ENCODE results near the gene SNAI3.
A peak's percentile ranks its signal among the peaks of the same experiment; 100 is the strongest.

Gene SNAI3

DNA sequence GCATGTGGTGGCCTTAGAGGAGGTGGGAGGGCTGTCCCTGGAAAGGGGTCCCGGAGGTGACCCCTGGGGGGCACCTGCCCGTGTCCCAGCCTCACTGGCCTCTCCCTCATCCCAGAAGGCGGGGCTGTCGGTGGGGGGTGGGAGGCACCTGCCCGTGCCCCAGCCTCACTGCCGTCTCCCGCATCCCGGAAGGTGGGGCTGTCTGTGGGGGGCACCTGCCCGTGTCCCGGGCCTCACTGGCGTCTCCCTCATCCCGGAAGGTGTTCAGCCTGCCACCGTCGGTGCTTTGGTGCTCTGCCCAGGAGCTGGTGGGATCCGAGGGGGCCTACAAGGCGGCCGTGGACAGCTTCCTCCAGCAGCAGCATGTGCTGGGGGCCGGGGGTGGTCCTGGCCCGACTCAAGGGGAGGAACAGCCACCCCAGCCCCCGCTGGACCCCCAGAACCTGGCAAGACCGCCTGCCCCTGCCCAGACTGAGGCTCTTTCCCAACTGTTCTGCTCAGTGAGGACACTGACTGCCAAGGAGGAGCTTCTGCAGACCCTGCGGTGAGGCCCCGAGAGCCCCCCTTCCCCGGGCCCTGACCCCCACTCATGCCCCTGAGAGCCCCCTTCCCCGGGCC, 26.2 kb upstream of the SNAI3 start:
- Histone ChIP-seq H3K36me3 (ENCODE audit: control insufficient read depth, insufficient read depth, low read length) (peaks cover 40% of the 10 kb centered on the region), H3K27me3 (ENCODE audit: control insufficient read depth, insufficient read depth, low read length) (no peaks in the 10 kb centered on the region), H3K27ac (ENCODE audit: low read depth, low read length) (no peak overlapping the region), H3K4me3 (ENCODE audit: low read depth, low read length) (no peak overlapping the region), H3K4me1 (ENCODE audit: control insufficient read depth, insufficient read depth, low read length) (no peaks in the 10 kb centered on the region), H3K9me3 (ENCODE audit: control insufficient read depth, insufficient read depth, low read length) (no peaks in the 10 kb centered on the region), H3K9ac (ENCODE audit: low read depth, low read length) (no peak overlapping the region)

DNA sequence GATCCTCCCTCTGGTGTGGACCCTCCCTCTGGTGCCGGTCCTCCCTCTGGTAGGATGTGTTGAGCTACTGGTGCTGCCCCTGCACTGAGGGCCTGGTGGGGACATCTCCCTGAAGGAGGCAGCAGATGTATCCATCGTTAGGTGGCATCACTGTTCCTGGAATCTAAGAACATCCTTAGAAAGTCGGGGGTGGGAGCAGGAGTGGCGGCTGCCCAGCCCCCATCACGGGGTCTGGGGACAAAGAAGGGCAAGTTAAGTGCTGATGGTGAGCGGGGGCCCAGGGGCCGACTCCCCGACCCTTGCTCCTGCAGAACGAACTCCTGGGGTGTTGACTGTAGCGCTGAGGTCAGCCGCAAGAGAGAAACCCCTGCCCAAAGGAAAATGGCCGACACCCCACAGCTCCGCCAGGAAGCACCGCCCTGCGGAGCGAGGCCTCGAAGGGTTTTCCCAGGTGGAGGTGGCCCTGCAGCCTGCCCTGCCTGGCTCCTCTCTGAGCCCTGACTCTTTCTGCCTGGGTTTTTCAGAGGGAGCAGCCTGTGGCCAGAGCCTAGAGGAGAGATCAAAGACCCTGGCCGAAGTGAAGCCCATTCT, 25.5 kb upstream of the SNAI3 start:
- Histone ChIP-seq H3K4me3 (ENCODE audit: low read depth, low read length) (no peak overlapping the region), H3K9me3 (ENCODE audit: control insufficient read depth, insufficient read depth, low read length) (no peaks in the 10 kb centered on the region), H3K27me3 (ENCODE audit: control insufficient read depth, insufficient read depth, low read length) (no peaks in the 10 kb centered on the region), H3K9ac (ENCODE audit: low read depth, low read length) (no peak overlapping the region), H3K27ac (ENCODE audit: low read depth, low read length) (no peak overlapping the region), H3K36me3 (ENCODE audit: control insufficient read depth, insufficient read depth, low read length) (peaks cover 33% of the 10 kb centered on the region), H3K4me1 (ENCODE audit: control insufficient read depth, insufficient read depth, low read length) (no peaks in the 10 kb centered on the region)

DNA sequence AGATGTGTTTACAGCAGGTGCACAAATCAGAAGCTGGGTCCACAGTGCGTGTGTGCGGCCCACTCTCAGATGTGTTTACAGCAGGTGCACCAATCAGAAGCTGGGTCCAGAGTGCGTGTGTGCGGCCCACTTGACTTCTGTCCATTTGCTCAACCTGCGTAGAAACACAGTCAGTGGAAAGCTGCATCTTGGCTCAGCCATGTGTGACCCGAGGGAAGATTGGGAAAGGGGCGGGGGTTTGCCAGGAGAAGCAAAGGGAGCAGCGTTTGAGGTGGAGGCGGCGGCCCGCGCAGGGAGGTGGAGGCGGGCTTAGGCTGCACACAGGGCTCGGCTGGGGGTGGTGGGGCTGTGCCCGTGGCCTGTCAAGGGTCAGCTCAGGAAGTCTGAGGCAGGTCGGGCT, 24.2 kb upstream of the SNAI3 start:
- Histone ChIP-seq H3K9ac (ENCODE audit: low read depth, low read length) (no peak overlapping the region), H3K36me3 (ENCODE audit: control insufficient read depth, insufficient read depth, low read length) (peaks cover 20% of the 10 kb centered on the region), H3K27ac (ENCODE audit: low read depth, low read length) (no peak overlapping the region), H3K27me3 (ENCODE audit: control insufficient read depth, insufficient read depth, low read length) (no peaks in the 10 kb centered on the region), H3K4me1 (ENCODE audit: control insufficient read depth, insufficient read depth, low read length) (no peaks in the 10 kb centered on the region), H3K4me3 (ENCODE audit: low read depth, low read length) (no peak overlapping the region), H3K9me3 (ENCODE audit: control insufficient read depth, insufficient read depth, low read length) (no peaks in the 10 kb centered on the region)

DNA sequence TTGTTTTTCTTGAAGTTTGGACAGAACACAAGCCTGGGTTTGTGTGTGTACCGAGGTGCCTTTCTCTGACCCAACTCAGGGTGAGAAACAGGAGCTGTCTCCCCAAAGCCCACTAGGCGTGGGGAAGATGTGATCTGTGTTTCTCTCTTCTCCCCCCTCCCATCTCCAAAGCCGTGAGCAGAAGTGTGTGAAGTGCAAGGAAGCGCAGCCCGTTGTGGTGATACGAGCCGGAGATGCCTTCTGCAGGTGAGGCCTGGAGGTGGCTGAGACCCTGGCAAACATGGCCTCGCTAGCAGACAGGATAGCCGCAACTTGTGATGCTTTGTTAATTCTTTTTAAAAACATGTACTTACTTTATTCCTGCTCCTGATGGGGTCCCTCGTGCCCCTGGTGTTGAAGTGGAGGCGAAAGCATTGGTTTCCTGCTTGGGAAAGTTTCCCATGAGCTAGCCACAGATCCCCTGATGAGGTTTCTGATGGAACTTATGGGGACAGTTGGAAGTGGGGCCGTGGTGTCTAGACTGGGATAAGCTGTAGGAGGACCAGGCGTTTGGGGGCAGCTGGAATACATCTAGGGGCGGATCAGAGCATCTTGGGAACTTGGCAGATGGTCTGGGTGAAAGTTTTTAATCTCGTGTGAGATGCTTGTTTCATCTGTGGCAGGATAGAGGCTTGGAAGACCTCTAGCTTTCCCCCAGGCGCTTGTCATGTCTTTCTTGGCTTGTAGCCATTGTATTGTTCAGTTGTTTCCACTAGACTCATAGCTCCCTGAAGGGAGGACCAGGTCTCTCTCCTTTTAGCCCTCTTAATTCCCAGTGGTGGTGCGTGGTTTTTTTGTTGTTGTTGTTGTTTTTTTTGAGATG, 20.9 kb upstream of the SNAI3 start:
- Histone ChIP-seq H3K27me3 (ENCODE audit: control insufficient read depth, insufficient read depth, low read length) (no peaks in the 10 kb centered on the region), H3K9me3 (ENCODE audit: control insufficient read depth, insufficient read depth, low read length) (no peaks in the 10 kb centered on the region), H3K36me3 (ENCODE audit: control insufficient read depth, insufficient read depth, low read length) (0 out of 2 replicates have a peak, but pooled peaks cover 6% of the 10 kb centered on the region), H3K4me3 (ENCODE audit: low read depth, low read length) (peak overlapping the region; percentile 93), H3K9ac (ENCODE audit: low read depth, low read length) (no peak overlapping the region; the same call in 1 of the 2 replicates), H3K4me1 (ENCODE audit: control insufficient read depth, insufficient read depth, low read length) (peaks cover 6% of the 10 kb centered on the region; the same call in 1 of the 2 replicates), H3K27ac (ENCODE audit: low read depth, low read length) (no peak overlapping the region)

DNA sequence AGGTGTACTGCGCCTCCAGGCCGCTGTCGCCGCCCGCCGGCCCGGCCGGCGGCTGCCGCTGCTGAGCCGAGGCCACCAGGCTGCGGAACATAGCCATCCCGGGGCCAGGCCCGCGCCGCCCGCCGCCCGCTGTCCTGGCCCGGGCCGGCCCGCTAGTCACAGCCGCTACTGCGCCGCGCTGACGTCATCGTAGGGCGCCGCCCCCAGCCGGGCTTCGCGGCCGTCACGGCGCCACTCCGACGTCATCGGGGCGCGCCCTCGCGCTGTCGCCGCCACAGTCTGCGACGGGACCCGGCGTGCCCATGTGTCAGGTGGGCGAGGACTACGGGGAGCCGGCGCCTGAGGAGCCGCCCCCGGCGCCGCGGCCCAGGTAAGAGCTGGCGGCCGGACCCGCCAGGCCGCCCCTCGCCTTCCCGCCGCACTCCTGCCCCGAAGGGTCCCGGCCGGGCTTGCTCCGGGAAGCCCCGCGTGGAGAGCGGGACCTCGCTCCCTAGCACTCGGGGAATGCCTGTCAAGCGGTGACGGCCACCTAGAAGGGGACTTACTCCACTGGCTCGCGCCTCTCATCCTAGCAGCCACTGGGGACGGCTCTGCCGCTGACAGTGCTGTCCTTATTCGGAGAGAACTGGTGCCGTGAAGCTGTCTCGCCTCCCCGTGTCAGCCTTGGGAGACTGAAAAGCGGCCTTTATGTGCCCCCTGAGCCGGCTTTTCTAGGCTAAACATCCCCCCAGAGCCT, 20.1 kb upstream of the SNAI3 start, which contains the start of the genes CTU2 and RNF166:
CTU2 (plus strand) TSS at position 275 of the 736 bp plus-strand sequence; CDS start at position 303, 28 bp downstream.
RNF166 (minus strand) TSS at position 180 of the 736 bp plus-strand sequence; CDS start at position 97, 83 bp downstream.
- Histone ChIP-seq H3K36me3 (ENCODE audit: control insufficient read depth, insufficient read depth, low read length) (0 out of 2 replicates have a peak, but pooled peaks cover 6% of the 10 kb centered on the region), H3K4me1 (ENCODE audit: control insufficient read depth, insufficient read depth, low read length) (peaks cover 6% of the 10 kb centered on the region; the same call in 1 of the 2 replicates), H3K27ac (ENCODE audit: low read depth, low read length) (peak within 1 kb of the TSS; percentile 13), H3K27me3 (ENCODE audit: control insufficient read depth, insufficient read depth, low read length) (no peaks in the 10 kb centered on the region), H3K9me3 (ENCODE audit: control insufficient read depth, insufficient read depth, low read length) (no peaks in the 10 kb centered on the region), H3K4me3 (ENCODE audit: low read depth, low read length) (peak within 1 kb of the TSS; percentile 93), H3K9ac (ENCODE audit: low read depth, low read length) (peak within 1 kb of the TSS; percentile 65)

DNA sequence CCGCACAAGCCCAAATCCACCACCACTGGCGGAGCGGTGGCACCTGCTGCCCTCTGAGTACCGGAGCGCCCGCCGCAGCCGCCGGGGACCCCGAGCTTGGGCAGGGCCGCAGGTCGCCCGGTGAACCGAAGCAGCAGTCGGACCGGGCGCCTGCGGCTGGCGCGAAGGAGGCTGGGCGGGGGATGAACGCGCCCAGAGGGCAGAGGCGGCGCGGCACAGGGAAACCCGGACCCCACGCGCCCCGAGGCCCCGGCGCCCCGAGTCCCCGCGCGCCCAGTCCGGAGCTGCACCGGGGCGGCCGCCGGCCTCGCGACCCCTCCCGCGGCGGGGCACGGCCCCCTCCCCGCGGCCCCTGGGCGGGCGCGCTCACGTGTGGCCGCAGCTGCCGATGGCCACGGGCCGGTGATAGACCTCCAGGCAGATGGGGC, 19.5 kb upstream of the SNAI3 start:
- H3K4me3 ChIP-seq (ENCODE audit: low read depth, low read length) = peak overlapping the region; percentile 93
- peaks cover 6% of the 10 kb centered on the region; the same call in 1 of the 2 replicates for H3K4me1 ChIP-seq (ENCODE audit: control insufficient read depth, insufficient read depth, low read length)
- H3K9me3 ChIP-seq (ENCODE audit: control insufficient read depth, insufficient read depth, low read length) = no peaks in the 10 kb centered on the region
- H3K27me3 ChIP-seq (ENCODE audit: control insufficient read depth, insufficient read depth, low read length) = no peaks in the 10 kb centered on the region
- H3K27ac ChIP-seq (ENCODE audit: low read depth, low read length) = no peak overlapping the region
- 0 out of 2 replicates have a peak, but pooled peaks cover 6% of the 10 kb centered on the region for H3K36me3 ChIP-seq (ENCODE audit: control insufficient read depth, insufficient read depth, low read length)
- H3K9ac ChIP-seq (ENCODE audit: low read depth, low read length) = peak overlapping the region; percentile 65

DNA sequence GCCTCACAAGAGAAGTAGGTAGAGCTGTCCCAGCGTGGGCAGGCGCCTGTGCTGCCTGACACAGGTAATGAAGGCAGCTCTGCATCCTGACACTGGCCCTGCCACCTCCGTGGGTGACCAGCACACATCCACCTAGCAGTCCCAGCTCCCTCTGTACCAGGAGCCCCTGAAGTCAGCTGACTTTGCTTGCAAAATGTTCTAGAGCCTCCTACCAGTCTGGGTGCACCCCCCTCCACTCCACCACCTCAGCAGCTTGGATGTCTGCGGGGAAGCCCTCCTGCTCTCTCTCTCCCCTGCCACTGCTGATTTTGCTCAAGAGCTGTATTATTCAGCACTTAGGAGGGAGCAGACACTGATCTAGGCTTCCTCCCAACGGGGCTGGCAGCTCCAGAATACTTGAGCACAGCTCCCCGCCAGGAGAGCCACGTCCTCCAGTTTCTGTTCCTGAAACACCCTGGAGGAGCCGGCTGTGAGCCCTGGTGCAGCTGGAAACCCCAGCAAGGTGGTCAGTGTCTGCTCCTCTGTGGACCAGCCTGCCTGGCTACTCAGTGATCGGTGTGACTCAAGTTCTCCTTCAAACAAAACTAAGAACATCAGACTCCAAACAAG, 18.9 kb upstream of the SNAI3 start:
- peaks cover 6% of the 10 kb centered on the region; the same call in 1 of the 2 replicates for H3K4me1 ChIP-seq (ENCODE audit: control insufficient read depth, insufficient read depth, low read length)
- peaks cover 11% of the 10 kb centered on the region for H3K36me3 ChIP-seq (ENCODE audit: control insufficient read depth, insufficient read depth, low read length)
- no peak overlapping the region for H3K27ac ChIP-seq (ENCODE audit: low read depth, low read length)
- peak overlapping the region; percentile 65 for H3K9ac ChIP-seq (ENCODE audit: low read depth, low read length)
- no peaks in the 10 kb centered on the region for H3K27me3 ChIP-seq (ENCODE audit: control insufficient read depth, insufficient read depth, low read length)
- peak overlapping the region; percentile 93 for H3K4me3 ChIP-seq (ENCODE audit: low read depth, low read length)
- H3K9me3 ChIP-seq (ENCODE audit: control insufficient read depth, insufficient read depth, low read length) = no peaks in the 10 kb centered on the region

DNA sequence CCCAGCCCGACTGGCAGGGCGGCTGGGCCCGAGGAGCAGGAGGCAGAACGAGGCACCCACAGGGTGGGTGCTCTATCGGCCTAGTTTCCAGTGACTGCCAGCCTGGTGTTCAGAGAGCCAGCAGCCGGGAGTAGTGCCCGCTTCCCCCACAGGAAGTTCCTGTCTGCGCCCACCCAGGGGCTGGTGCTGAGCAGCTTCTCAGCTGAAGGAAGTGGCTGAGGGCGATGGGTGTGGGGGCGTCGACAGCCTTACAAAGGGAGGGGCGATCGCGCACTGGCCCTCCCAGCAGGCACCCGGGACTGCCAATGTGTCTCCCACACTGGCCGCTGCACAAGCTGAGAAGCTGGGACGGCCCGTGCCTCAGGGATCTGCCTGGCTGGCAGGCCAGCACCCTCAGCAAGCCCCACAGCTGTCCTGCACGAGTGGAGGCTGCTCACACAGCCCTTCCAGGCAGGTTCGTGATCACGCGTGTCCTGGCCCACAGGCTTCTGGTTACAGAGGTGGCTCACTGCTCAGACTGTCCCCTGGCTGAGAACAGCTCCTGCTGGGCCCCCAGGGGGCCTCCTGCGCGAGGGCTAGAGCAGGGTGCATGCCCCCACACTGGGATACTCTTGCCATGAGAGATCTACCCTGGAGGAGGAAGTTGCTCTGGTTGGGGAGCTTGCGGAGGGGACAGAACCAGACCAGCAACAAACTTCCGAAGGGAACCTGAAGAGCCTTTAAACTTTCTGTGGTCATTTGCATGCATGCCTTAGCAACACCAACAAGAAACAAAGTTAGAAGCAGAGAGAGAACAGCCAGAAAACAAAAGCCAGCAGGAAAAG, 17.4 kb upstream of the SNAI3 start:
- H3K27me3 ChIP-seq (ENCODE audit: control insufficient read depth, insufficient read depth, low read length) = no peaks in the 10 kb centered on the region
- H3K9me3 ChIP-seq (ENCODE audit: control insufficient read depth, insufficient read depth, low read length) = no peaks in the 10 kb centered on the region
- H3K9ac ChIP-seq (ENCODE audit: low read depth, low read length) = no peak overlapping the region
- no peak overlapping the region for H3K27ac ChIP-seq (ENCODE audit: low read depth, low read length)
- no peak overlapping the region for H3K4me3 ChIP-seq (ENCODE audit: low read depth, low read length)
- H3K36me3 ChIP-seq (ENCODE audit: control insufficient read depth, insufficient read depth, low read length) = peaks cover 26% of the 10 kb centered on the region
- H3K4me1 ChIP-seq (ENCODE audit: control insufficient read depth, insufficient read depth, low read length) = peaks cover 6% of the 10 kb centered on the region; the same call in 1 of the 2 replicates

DNA sequence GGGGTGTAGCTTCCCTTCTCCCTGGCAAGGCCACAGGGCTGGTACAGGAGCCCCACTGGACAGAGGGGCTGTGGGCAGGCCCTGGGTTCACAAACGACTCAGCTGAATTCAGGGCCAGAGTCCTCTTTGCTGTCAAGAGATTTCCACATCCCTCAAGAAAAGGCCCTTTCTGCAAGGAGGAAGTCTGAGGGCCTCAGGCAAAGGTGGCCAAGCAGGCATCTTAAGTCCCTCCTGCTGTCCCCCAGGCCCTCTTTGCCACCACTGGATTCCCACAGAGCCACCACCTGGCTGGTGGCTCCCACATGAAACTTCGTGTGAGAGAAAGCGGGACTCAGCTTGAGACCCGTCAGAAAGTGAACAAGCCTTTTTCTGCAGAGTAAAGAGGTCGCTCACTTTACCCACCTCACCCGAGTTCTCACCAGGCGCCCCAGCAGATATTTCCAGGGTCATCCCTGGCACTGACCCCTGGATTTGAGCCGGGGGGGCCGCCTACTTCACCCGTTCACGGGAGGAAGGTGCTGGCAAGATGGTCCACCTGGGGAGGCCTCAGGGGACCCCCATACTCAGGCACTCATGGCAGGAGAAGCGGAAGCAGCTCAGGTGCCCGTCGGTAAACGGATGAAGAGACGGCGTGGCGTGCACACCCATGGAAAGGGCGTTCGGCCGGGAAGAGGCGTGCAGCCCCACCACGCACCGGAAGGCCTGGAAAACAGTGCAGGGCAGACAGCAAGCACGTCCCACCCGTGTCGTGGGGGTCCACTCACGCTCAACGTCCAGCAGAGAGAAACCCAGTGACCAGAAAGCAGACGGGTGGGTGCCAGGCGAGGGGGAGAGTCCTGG, 16.3 kb upstream of the SNAI3 start:
- peaks cover 6% of the 10 kb centered on the region; the same call in 1 of the 2 replicates for H3K4me1 ChIP-seq (ENCODE audit: control insufficient read depth, insufficient read depth, low read length)
- no peak overlapping the region for H3K4me3 ChIP-seq (ENCODE audit: low read depth, low read length)
- no peaks in the 10 kb centered on the region for H3K27me3 ChIP-seq (ENCODE audit: control insufficient read depth, insufficient read depth, low read length)
- H3K27ac ChIP-seq (ENCODE audit: low read depth, low read length) = no peak overlapping the region
- H3K36me3 ChIP-seq (ENCODE audit: control insufficient read depth, insufficient read depth, low read length) = peaks cover 34% of the 10 kb centered on the region
- no peaks in the 10 kb centered on the region for H3K9me3 ChIP-seq (ENCODE audit: control insufficient read depth, insufficient read depth, low read length)
- no peak overlapping the region for H3K9ac ChIP-seq (ENCODE audit: low read depth, low read length)

Measured in HUES48 (cell line).